Esophagus (tissue), 2 donors: ENCODE measurements around the gene SLX9. TPM values are rescaled to one million over a fixed set of nuclear protein-coding genes. Genes with fewer than 3 reads are reported as not detected.
A peak's percentile ranks its signal among the peaks of the same experiment; 100 is the strongest.
"Not testable (repeated sequence)": the region's sequence is repeated elsewhere in the genome, so short reads cannot be mapped to it uniquely, and the experiment has no call there.

Experiments used
- H3K27ac ChIP-seq, 2 donors: one replicate each; pipeline ENCODE4 v1.5.1; 2013; ENCODE audit warnings: low read depth in 2 of 2, mild to moderate bottlenecking in 2 of 2, inconsistent platforms in 1 of 2, low read length in 1 of 2, moderate library complexity in 1 of 2
- H3K27me3 ChIP-seq, 2 donors: one replicate each; pipeline ENCODE4 v1.6.1; 2013; ENCODE audit warnings: low read length in 2 of 2, control low read depth in 1 of 2, mild to moderate bottlenecking in 1 of 2; ENCODE audit not compliant: insufficient read depth in 2 of 2, control insufficient read depth in 1 of 2
- H3K36me3 ChIP-seq, 2 donors: one replicate each; pipeline ENCODE4 v1.6.1; 2013; ENCODE audit warnings: low read length in 1 of 2; ENCODE audit not compliant: control insufficient read depth in 2 of 2, insufficient read depth in 2 of 2
- H3K4me1 ChIP-seq, 2 donors: one replicate each; pipeline ENCODE4 v1.6.1; 2013; ENCODE audit warnings: low read length in 1 of 2; ENCODE audit not compliant: control insufficient read depth in 2 of 2, insufficient read depth in 2 of 2
- H3K4me3 ChIP-seq, 2 donors: one replicate each; pipeline ENCODE4 v1.5.1; 2013; ENCODE audit warnings: low read length in 2 of 2, mild to moderate bottlenecking in 2 of 2, low read depth in 1 of 2, moderate library complexity in 1 of 2
- H3K9me3 ChIP-seq, 2 donors: one replicate each; pipeline ENCODE4 v1.6.1; 2013; ENCODE audit warnings: mild to moderate bottlenecking in 2 of 2, low read depth in 1 of 2, low read length in 1 of 2, moderate library complexity in 1 of 2; ENCODE audit not compliant: control insufficient read depth in 2 of 2, insufficient read depth in 1 of 2
- WGBS, 2 donors: extraction: QIAGEN DNeasy Blood & Tissue Kit; methylation state at CpG; one replicate each; pipeline ENCODE4 v1.1.7; 2013; 5-methylcytosine and 5-hydroxymethylcytosine counted together
- polyA plus RNA-seq, 2 donors: library from polyadenylated mRNA; stranded (reverse); fragments of 200-250 nt; gene quantifications; one replicate each; pipeline ENCODE4 v1.2.3, GENCODE V29; 2013
- donor health status: healthy with polysubstance abuse.
- donor health status: Bipolar disorder and iron deficiency.

SLX9 gene
- polyA plus RNA-seq, 2 donors = 12.4 to 16.1 TPM

- Histone ChIP-seq H3K27me3 (peaks cover 3 to 11% of the 10 kb centered on the region in 2 donors), H3K4me1 (peaks cover 9 to 12% of the 10 kb centered on the region in 2 donors)
- H3K4me3 ChIP-seq, H3K9me3 ChIP-seq, H3K36me3 ChIP-seq, H3K27ac ChIP-seq: not testable (repeated sequence)
- 60 to 72% methylated on average over 16 of the region's 16 CpGs for WGBS, 2 donors
Observed at GRCh38 chr21:44928500-44929241, 11.2 kb upstream of the SLX9 start.

DNA sequence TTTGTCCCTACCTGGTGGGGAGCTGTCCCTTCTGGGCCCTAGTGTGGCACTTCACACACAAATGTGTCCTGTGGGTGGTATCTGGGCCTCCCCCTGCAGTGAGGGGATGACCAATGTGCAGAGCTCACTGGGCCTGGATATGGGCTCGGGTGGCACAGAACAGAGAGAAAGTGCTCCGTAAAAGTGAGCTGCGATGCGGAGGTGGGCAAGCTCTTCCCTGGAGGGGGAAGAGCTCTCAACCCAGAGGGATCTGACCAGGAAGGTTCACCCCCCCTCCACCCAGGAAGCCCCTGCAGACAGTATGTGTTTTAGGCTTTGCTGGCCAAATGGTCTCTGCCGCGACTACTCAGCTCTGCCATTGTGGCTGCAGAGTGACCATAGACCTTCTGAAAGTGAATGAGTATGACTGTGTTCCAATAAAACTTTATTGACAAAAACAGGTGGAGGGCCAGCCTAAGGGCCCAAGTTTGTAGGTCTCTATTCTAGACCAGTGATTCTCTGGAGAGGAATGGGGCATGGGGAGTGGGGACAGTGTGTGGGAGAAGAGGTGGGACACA, 10.5 kb upstream of the SLX9 start:
- Histone ChIP-seq H3K27me3 (peaks cover 3 to 11% of the 10 kb centered on the region in 2 donors), H3K27ac (no peak overlapping the region), H3K4me3 (no peak overlapping the region), H3K36me3 (no peaks in the 10 kb centered on the region), H3K4me1 (peaks cover 9 to 12% of the 10 kb centered on the region in 2 donors), H3K9me3 (no peaks in the 10 kb centered on the region)
- WGBS, 2 donors = 83 to 93% methylated on average over 6 of the region's 6 CpGs

DNA sequence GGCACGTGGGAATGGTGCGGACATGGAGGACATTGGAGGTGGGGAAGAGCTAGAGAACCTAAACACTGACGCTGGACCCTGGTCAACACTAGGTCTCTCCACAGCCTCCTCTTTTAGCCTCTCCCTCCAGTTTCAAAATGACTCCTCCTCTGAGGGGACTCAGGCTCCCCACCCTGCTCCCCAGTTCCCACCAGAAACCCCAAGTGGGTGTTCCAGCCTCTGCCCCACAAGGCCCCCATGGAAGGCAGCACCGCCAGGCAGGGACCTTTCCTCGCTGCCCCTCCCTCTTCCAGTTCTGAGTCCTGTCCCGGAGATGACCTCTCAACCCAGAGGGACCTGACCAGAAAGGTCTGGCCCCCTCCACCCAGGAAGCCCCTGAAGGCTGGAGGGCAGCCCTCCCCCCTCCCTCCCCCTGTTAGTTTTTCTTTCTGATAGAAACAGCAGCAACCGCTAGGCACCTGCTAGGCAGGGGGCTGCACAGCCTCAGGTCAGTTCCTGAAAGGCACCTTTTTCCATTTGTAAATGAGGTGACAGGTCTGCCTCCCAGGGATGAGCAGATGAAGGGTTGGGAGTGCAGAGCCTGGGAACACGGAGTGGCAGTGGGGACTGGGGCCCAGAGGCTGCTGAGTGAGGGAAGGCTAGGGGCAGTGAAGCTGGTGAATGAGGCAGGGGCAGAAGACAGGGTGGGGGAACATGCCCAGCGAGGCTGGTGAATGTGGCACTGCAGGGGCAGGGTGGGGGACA, 9.9 kb upstream of the SLX9 start:
- H3K4me1 ChIP-seq = peaks cover 9 to 12% of the 10 kb centered on the region in 2 donors
- H3K27ac ChIP-seq = no peak overlapping the region
- H3K27me3 ChIP-seq = peaks cover 3 to 11% of the 10 kb centered on the region in 2 donors
- no peaks in the 10 kb centered on the region for H3K9me3 ChIP-seq
- no peak overlapping the region for H3K4me3 ChIP-seq
- WGBS, 2 donors = 68 to 73% methylated on average over 9 of the region's 9 CpGs
- no peaks in the 10 kb centered on the region for H3K36me3 ChIP-seq

DNA sequence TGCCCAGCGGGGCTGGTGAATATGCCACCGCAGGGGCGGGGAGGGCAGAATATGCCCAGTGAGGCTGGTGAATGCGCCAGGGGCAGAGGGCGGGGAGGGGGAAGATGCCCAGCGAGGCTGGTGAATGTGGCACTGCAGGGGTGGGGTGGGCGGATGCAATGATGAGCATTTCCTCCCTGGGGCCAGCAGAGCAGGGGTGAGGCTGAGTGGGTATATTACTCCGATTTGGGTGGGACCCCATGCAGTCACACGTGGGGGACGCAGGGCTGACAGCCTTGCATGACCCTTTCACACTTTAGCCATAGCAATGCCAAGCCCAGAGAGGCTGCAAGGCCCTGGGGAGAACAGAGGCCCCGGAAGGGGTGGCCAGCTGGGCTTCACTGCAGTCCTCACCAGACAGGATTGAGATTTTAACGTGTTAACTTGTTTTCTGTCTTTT, 9.3 kb upstream of the SLX9 start:
- H3K36me3 ChIP-seq = no peaks in the 10 kb centered on the region
- no peaks in the 10 kb centered on the region for H3K9me3 ChIP-seq
- WGBS, 2 donors = 33 to 43% methylated on average over 9 to 12 of the region's 12 CpGs
- H3K27ac ChIP-seq = peak overlapping the region in 1 of 2 donors; percentile 18
- H3K4me1 ChIP-seq = peaks cover 9 to 12% of the 10 kb centered on the region in 2 donors
- peaks cover 3 to 11% of the 10 kb centered on the region in 2 donors for H3K27me3 ChIP-seq
- no peak overlapping the region for H3K4me3 ChIP-seq

- peak overlapping the region in 1 of 2 donors; percentile 18 for H3K27ac ChIP-seq
- peaks cover 9 to 12% of the 10 kb centered on the region in 2 donors for H3K4me1 ChIP-seq
- no peak overlapping the region for H3K4me3 ChIP-seq
- H3K9me3 ChIP-seq = no peaks in the 10 kb centered on the region
- peaks cover 3 to 11% of the 10 kb centered on the region in 2 donors for H3K27me3 ChIP-seq
- WGBS, 2 donors = 5 to 8% methylated on average over 19 of the region's 19 CpGs
- no peaks in the 10 kb centered on the region for H3K36me3 ChIP-seq
Observed at GRCh38 chr21:44931137-44931500, 8.7 kb upstream of the SLX9 start.

- WGBS, 2 donors = 2 to 3% methylated on average over 72 to 78 of the region's 78 CpGs
- Histone ChIP-seq H3K27ac (no peak overlapping the region), H3K4me1 (peaks cover 9 to 12% of the 10 kb centered on the region in 2 donors), H3K9me3 (no peaks in the 10 kb centered on the region), H3K27me3 (peaks cover 3 to 11% of the 10 kb centered on the region in 2 donors), H3K36me3 (no peaks in the 10 kb centered on the region), H3K4me3 (peak overlapping the region; percentile 27 to 33)
Observed at GRCh38 chr21:44931501-44932407, 8.1 kb upstream of the SLX9 start.

- H3K27me3 ChIP-seq = peaks cover 3 to 11% of the 10 kb centered on the region in 2 donors
- H3K27ac ChIP-seq = no peak overlapping the region
Observed at GRCh38 chr21:44932408-44933181, 7.2 kb upstream of the SLX9 start.

DNA sequence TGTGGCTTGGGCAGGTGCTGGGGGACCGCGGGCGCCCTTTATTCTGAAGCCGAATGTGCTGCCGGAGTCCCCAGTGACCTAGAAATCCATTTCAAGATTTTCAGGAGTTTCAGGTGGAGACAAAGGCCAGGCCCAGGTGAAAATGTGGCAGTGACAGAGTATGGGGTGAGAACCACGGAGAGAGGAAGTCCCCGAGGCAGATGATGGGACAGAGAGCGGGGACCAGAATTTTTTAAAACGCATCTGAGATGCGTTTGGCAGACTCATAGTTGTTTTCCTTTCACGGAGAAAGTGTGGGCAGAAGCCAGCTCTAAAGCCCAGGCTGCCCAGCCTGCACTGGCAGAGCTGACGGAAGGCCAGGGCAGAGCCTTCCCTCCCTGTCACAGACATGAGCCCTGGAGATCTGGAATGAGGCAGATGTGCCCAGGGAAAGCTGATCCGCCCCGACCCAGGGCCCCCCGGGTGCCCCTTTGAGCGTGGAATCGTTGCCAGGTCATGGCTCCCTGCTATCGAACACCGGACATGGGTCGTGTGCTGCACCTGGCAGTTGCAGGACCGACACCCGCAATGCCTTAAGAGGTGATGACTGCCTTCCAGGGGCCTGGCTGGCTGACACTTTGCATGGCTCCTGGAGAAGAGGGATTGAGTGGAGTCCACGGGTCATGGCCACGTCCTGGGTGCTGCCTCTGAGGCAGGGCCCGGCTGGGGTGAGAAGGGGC, 6.5 kb upstream of the SLX9 start:
- Histone ChIP-seq H3K27ac (no peak overlapping the region), H3K36me3 (no peaks in the 10 kb centered on the region), H3K4me1 (peaks cover 2 to 7% of the 10 kb centered on the region in 2 donors), H3K9me3 (no peaks in the 10 kb centered on the region), H3K4me3 (no peak overlapping the region), H3K27me3 (peaks cover 3 to 9% of the 10 kb centered on the region in 2 donors)
- WGBS, 2 donors = 70 to 79% methylated on average over 25 of the region's 25 CpGs

More at GRCh38 chr21:44932408-44933181, 7.2 kb upstream of the SLX9 start:
- H3K9me3 ChIP-seq = no peaks in the 10 kb centered on the region
- H3K36me3 ChIP-seq = no peaks in the 10 kb centered on the region
- H3K4me3 ChIP-seq = peak overlapping the region; percentile 27 to 33
- WGBS, 2 donors = 2 to 3% methylated on average over 40 to 68 of the region's 68 CpGs
- H3K4me1 ChIP-seq = peaks cover 9 to 10% of the 10 kb centered on the region in 2 donors
